ENCODE measurements around the gene MGLL.

DNA sequence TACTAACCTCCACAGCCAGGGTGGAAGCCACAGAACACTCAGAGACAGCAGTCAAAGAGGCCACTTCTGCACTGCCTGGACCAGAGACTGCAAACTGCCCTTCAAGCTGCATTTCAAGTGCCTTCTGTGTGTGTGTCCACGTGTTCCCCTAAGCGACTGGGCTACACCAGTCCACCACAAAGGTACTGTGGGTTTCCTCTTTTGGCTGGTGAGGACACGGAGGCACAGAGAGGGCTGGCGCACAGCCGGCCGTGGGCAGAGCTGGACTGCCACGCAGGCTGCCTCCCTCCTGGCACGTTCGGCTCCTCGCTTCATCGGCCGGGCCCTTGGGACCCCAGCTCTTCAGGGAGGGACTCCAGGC lies 60.9 kb downstream of the MGLL start:
- TF ChIP-seq, protein P1, sequence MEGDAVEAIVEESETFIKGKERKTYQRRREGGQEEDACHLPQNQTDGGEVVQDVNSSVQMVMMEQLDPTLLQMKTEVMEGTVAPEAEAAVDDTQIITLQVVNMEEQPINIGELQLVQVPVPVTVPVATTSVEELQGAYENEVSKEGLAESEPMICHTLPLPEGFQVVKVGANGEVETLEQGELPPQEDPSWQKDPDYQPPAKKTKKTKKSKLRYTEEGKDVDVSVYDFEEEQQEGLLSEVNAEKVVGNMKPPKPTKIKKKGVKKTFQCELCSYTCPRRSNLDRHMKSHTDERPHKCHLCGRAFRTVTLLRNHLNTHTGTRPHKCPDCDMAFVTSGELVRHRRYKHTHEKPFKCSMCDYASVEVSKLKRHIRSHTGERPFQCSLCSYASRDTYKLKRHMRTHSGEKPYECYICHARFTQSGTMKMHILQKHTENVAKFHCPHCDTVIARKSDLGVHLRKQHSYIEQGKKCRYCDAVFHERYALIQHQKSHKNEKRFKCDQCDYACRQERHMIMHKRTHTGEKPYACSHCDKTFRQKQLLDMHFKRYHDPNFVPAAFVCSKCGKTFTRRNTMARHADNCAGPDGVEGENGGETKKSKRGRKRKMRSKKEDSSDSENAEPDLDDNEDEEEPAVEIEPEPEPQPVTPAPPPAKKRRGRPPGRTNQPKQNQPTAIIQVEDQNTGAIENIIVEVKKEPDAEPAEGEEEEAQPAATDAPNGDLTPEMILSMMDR (IDR thresholded peaks at IDR 0.05), result peak in 1 of 6 experiments; percentile 9
- peak in 1 of 4 donors; percentile 38 for TF ChIP-seq POLR2A (IDR thresholded peaks at IDR 0.05)

Data from esophagus squamous epithelium (tissue), 4 donors.